Pancreas (tissue), 10 donors: Measurements from ENCODE around the gene SLFN5. TPM values are rescaled to one million over a fixed set of nuclear protein-coding genes. Genes with fewer than 3 reads are reported as not detected.

Experiments used
- ATAC-seq, 4 donors: fragments of 200-7000 bp; cut with Tn5 transposase; one replicate each; pipeline versions ENCODE4 v1.8.0 to v1.9.1; 2020; ENCODE audit warnings: mild to moderate bottlenecking in 4 of 4, moderate library complexity in 4 of 4
- DNase-seq, 6 donors: peaks; one replicate each; pipeline ENCODE4 v3.0.0-alpha.2; 2020
- FAIRE-seq: peaks from 2 replicates; lab custom pipeline; 2012; peaks lifted over from hg19 to GRCh38; lab: Jason Lieb, UNC
- H3K27ac ChIP-seq, 4 donors: fragments of 200-600 bp; sonication (generic); 1 replicate in 3 of 4; 2 replicates in 1 of 4; pipeline versions ENCODE4 v1.5.0 to v1.8.0; 2020
- H3K27me3 ChIP-seq, 4 donors: fragments of 200-600 bp; one replicate each; pipeline ENCODE4 v1.8.0; 2021
- H3K36me3 ChIP-seq, 3 donors: fragments of 200-600 bp; sonication (generic) in 1 of 3; one replicate each; pipeline versions ENCODE4 v1.5.0 to v1.8.0; 2020 to 2021
- H3K4me1 ChIP-seq, 3 donors: fragments of 200-600 bp; one replicate each; pipeline ENCODE4 v1.8.0; 2021
- H3K4me3 ChIP-seq, 4 donors: fragments of 200-600 bp; sonication (generic) in 2 of 4; one replicate each; pipeline versions ENCODE4 v1.5.0 to v1.8.0; 2020 to 2021
- H3K9me3 ChIP-seq, 4 donors: fragments of 200-600 bp; one replicate each; pipeline ENCODE4 v1.8.0; 2021
- WGBS, 2 donors: extraction: QIAGEN DNeasy Blood & Tissue Kit; methylation state at CpG; one replicate each; pipeline ENCODE4 v1.1.7; 2013; 5-methylcytosine and 5-hydroxymethylcytosine counted together
- intact Hi-C, 3 donors: fragments of 100-400 bp; cut with DNase I; formaldehyde crosslinking; loops; one replicate each; pipeline versions ENCODE4 v1.11.1 to v1.14.2; 2022
- polyA plus RNA-seq, 2 donors: library from polyadenylated mRNA; stranded (reverse); fragments of 200-250 nt; gene quantifications; one replicate each; pipeline ENCODE4 v1.2.3, GENCODE V29; 2013
- total RNA-seq, 6 donors: library from RNA; stranded (reverse); fragmentation: NEBNext Ultra II Directional in 4 of 6; extraction: Animal tissue kit (Norgen Biotek cat#: 25700) in 4 of 6; gene quantifications; one replicate each; pipeline versions ENCODE4 v1.2.1 to v1.2.4, GENCODE V29; 2021 to 2023
- TF ChIP-seq, protein P1 (sequence below), 4 donors: fragments of 200-600 bp; sonication (generic) in 3 of 4; IDR thresholded peaks; one replicate each; pipeline versions ENCODE4 v1.5.0 to v1.8.0; 2021; ENCODE audit warnings: antibody characterized with exemption in 4 of 4
- donor health status: healthy with polysubstance abuse.
- donor health status: DM: no; HTN: no; CAD: no; lungs with moderate emphysema.
- donor health status: DM: no; HTN: no; CAD: no.
- donor health status: control.
- donor health status: control.
- donor health status: Bipolar disorder and iron deficiency.
- donor health status: DM: yes; HTN: yes; CAD: no.
- donor health status: DM: no; HTN: no; CAD: no.
- donor health status: DM: no; HTN: no; CAD: no.
- donor health status: DM: yes; HTN: yes; CAD: no.

SLFN5 gene
- total and polyA plus RNA-seq, 8 donors = 1.9 to 18.8 (median 6.3) TPM

DNA sequence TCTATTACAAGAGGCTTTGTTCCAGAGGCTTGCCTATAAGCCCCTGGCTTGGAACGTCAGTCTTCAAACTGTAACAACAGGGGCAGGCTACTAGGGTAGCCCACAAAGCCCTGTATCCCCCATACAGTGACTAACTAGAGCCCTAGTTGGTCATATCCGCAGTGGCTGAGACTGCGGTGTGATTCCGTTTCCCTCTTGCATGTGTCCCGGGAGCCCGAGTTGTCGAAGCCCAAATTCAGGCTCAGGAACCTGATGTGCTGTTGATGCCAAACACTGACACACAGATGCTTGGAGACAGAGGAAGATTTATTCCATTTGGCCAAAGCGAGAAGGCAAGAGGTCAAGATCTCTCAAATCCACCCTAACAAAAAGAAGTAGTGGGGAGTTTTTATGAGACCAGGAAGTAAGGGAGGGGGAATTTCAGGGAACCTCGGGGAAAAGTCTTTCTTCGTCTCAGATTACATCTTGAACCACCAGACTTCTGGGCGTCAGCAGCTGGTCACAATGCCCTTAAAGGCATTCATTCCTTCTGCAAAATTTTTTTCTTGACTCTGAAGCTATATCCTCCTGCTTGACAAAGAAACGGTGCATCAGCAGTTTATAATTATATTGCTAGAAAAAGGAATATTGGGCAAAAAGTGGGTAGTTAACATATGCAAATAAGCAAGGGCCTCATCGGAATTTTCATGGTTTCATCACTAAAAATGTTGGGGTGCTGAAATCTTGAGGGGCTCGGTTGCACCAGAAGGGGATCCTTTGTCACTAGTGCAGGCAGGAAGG is 879 bp downstream of the SLFN5 start:
- no peaks in the 10 kb centered on the region for H3K9me3 ChIP-seq
- peak overlapping the region; percentile 81 to 96 (median 84) for H3K27ac ChIP-seq
- no peaks in the 10 kb centered on the region for H3K27me3 ChIP-seq
- peak overlapping the region; percentile 56 to 71 (median 66) for H3K4me3 ChIP-seq
- ATAC-seq (peak; percentile 2 to 43 (median 14)), DNase-seq (peak; percentile 13 to 46 (median 28)), FAIRE-seq (peak; percentile 34)
- peaks cover 0 to 16% (median 0%) of the 10 kb centered on the region in 3 donors for H3K4me1 ChIP-seq
- H3K36me3 ChIP-seq = no peaks in the 10 kb centered on the region
- 18 to 20% methylated on average over 14 of the region's 14 CpGs for WGBS, 2 donors
- intact Hi-C loops = no loop called here
- TF ChIP-seq, protein P1, sequence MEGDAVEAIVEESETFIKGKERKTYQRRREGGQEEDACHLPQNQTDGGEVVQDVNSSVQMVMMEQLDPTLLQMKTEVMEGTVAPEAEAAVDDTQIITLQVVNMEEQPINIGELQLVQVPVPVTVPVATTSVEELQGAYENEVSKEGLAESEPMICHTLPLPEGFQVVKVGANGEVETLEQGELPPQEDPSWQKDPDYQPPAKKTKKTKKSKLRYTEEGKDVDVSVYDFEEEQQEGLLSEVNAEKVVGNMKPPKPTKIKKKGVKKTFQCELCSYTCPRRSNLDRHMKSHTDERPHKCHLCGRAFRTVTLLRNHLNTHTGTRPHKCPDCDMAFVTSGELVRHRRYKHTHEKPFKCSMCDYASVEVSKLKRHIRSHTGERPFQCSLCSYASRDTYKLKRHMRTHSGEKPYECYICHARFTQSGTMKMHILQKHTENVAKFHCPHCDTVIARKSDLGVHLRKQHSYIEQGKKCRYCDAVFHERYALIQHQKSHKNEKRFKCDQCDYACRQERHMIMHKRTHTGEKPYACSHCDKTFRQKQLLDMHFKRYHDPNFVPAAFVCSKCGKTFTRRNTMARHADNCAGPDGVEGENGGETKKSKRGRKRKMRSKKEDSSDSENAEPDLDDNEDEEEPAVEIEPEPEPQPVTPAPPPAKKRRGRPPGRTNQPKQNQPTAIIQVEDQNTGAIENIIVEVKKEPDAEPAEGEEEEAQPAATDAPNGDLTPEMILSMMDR (IDR thresholded peaks at IDR 0.05) = no peak

DNA sequence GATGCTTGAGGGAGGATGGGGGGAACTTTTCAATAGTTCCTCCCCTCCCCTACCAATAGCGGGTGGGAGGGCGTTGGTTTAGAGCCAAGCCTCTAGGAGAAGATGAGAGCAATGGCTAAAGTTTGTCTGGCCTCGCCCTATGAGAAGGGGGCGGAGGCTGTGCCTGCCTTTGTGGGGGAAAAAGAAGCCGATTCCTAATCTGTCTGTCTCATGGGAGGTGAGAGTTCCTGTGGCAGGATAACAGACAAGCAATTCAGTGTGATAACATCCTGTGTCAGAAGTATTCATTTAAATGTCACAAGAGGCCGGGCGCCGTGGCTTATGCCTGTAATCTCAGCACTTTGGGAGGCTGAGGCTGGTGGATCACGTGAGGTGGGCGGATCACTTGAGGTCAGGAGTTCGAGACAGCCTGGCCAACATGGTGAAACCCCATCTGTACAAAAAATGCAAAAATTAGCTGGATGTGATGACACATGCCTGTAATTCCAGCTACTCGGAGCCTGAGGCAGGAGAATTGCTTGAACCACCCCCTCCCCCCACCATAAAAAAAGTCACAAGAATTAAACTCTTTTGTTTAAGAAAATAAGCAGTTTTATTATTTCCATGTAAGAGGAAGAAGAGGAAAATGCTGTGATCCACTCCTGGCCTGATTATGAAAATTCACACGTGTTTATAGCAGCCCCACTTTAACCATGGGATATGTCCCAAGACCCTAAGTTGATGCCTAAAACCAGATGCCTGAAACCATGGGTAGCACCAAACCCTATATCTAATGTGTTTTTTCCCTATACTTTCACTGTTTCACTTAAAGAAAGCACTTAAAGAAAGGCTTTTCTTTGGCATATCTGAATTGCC is 1.7 kb downstream of the SLFN5 start:
- ATAC-seq (no peak), DNase-seq (peak in 3 of 6 donors; percentile 19 to 41 (median 31)), FAIRE-seq (no peak)
- WGBS, 2 donors = 69 to 73% methylated on average over 13 of the region's 13 CpGs
- Histone ChIP-seq H3K36me3 (no peaks in the 10 kb centered on the region), H3K9me3 (no peaks in the 10 kb centered on the region), H3K27me3 (no peaks in the 10 kb centered on the region), H3K27ac (peak overlapping the region in 2 of 4 donors; percentile 85 to 96), H3K4me3 (peak overlapping the region in 2 of 4 donors; percentile 67 to 71), H3K4me1 (peaks cover 0 to 16% (median 0%) of the 10 kb centered on the region in 3 donors)
- intact Hi-C loops = no loop called here
- TF ChIP-seq, protein P1 (IDR thresholded peaks at IDR 0.05) = no peak

DNA sequence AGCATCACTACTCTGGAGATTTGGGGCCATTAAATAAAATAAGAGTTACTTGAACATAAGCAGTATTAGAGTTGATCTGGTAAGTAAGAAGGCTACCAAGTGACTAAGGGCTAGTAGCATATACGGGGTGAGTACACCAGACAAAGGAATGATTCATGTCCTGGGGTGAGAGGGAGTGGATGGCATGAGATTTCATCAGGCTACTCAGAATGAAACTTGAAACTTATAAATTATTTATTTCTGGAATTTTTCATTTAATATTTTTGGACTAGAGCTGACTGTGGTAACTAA is 2.3 kb downstream of the SLFN5 start:
- ATAC-seq (no peak), FAIRE-seq (no peak), DNase-seq (no peak)
- intact Hi-C loops = no loop called here
- WGBS, 2 donors = 70 to 71% methylated on average over 1 of the region's 1 CpG
- Histone ChIP-seq H3K4me3 (no peak overlapping the region), H3K27ac (no peak overlapping the region), H3K4me1 (peaks cover 0 to 16% (median 0%) of the 10 kb centered on the region in 3 donors), H3K27me3 (no peaks in the 10 kb centered on the region), H3K36me3 (no peaks in the 10 kb centered on the region), H3K9me3 (no peaks in the 10 kb centered on the region)
- TF ChIP-seq, protein P1 (IDR thresholded peaks at IDR 0.05) = no peak

DNA sequence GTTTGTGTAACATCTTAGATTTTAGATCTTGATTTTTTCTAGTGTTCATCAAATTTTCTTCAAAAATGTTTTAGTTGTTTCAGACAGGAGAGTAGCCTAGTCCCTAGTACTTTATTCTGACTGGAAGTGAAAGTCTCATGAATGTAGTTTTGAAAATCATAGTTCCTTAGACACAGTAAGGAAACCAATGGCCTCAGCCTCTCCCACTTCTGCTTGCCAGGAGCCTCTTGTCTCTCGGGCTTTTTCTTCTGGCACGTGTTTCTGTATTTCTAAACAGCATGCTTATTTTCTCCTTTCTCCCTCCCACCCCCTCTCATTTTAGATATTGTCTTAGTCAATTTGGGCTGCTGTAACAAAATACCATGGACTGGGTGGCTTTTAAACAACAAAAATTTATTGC is 9.8 kb downstream of the SLFN5 start:
- no peak for FAIRE-seq
- Histone ChIP-seq H3K36me3 (no peaks in the 10 kb centered on the region), H3K9me3 (no peaks in the 10 kb centered on the region), H3K27me3 (no peaks in the 10 kb centered on the region), H3K4me3 (no peak overlapping the region), H3K27ac (no peak overlapping the region), H3K4me1 (peaks cover 9 to 34% (median 20%) of the 10 kb centered on the region in 3 donors)
- no peak for DNase-seq
- WGBS, 2 donors = 81 to 82% methylated on average over 2 of the region's 2 CpGs
- ATAC-seq = no peak
- intact Hi-C loops = no loop called here
- TF ChIP-seq, protein P1 (IDR thresholded peaks at IDR 0.05) = no peak
